Right ventricle myocardium superior (tissue), 1 donor: ENCODE data around the gene CAPN10. TPM values are rescaled to one million over a fixed set of nuclear protein-coding genes. Genes with fewer than 3 reads are reported as not detected.
"Not testable (repeated sequence)": the region's sequence is repeated elsewhere in the genome, so short reads cannot be mapped to it uniquely, and the experiment has no call there.

Experiments used
- ATAC-seq: fragments of 200-7000 bp; cut with Tn5 transposase; one replicate; pipeline ENCODE4 v1.9.1; 2020; ENCODE audit warnings: mild to moderate bottlenecking; ENCODE audit not compliant: poor library complexity
- DNase-seq: peaks from one replicate; pipeline ENCODE4 v3.0.0-alpha.2; 2020
- intact Hi-C: fragments of 100-400 bp; cut with DNase I; formaldehyde crosslinking; loops from one replicate; pipeline ENCODE4 v1.11.2; 2022
- long read RNA-seq: library from polyadenylated mRNA; unstranded; transcript quantifications from one replicate; pipeline ENCODE4 v2.0.0, GENCODE V29; 2021
- total RNA-seq: library from RNA; stranded (reverse); fragmentation: NEBNext Ultra II Directional; extraction: Animal tissue kit (Norgen Biotek cat#: 25700); gene quantifications from one replicate; pipeline ENCODE4 v1.2.1, GENCODE V29; 2021
- donor health status: DM: no; HTN: yes; CAD: no; lungs with severe emphysema.

The CAPN10 gene, protein sequence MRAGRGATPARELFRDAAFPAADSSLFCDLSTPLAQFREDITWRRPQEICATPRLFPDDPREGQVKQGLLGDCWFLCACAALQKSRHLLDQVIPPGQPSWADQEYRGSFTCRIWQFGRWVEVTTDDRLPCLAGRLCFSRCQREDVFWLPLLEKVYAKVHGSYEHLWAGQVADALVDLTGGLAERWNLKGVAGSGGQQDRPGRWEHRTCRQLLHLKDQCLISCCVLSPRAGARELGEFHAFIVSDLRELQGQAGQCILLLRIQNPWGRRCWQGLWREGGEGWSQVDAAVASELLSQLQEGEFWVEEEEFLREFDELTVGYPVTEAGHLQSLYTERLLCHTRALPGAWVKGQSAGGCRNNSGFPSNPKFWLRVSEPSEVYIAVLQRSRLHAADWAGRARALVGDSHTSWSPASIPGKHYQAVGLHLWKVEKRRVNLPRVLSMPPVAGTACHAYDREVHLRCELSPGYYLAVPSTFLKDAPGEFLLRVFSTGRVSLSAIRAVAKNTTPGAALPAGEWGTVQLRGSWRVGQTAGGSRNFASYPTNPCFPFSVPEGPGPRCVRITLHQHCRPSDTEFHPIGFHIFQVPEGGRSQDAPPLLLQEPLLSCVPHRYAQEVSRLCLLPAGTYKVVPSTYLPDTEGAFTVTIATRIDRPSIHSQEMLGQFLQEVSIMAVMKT
- total RNA-seq, result 49.7 TPM
- long read RNA-seq, transcript CAPN10-204 (10 exons, 1,999 nt), result minor isoform, 5 of 243 reads
- long read RNA-seq, transcript CAPN10-201 (12 exons, 2,453 nt), result minor isoform, 13 of 243 reads
- long read RNA-seq, transcript CAPN10-207 (12 exons, 2,644 nt), result major isoform, 122 of 243 reads
- long read RNA-seq, partial matches to known transcripts, result 45 of 243 reads
- long read RNA-seq, other reads (novel, unspliced or antisense), result 55 of 243 reads

DNA sequence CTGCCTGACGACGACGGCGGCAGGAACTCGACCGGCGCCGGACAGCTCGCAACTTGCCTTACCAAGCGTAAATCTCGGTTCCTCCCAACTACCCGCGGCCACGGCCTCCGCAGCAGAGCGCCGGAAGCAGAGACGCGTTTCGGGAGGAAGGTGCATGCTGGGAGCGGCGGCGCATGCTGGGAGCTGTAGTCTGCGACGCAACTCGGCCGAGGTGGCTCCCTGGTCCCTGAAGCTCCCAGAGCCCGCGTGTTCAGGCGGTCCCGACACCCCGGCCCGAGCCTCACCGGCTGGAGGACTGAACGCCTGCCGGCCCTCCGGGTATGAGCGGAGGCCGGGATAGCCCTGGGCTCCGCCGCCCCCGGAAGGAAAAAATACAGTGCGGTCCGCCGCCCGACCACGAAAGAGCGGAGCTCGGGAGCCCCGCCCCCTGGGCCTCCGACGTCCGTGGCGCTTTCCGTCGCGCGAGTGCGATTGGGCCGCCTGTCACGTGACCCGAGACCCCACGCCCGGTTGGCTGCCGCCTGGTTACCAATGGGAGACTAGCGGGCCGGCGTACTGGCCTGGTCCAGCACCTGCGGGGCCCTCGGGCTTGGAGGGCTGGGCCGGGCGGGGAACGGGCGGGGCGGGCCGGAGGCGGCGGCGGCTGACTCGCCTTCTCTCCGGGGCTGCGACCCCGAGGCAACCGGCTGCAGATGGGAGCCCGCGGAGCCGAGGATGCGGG is at the start of gene CAPN10:
TSS of gene CAPN10 (plus strand) at position 537 of the 721 bp plus-strand sequence. CDS start at position 715, 178 bp downstream.
- intact Hi-C loops, result no loop called here
- DNase-seq (peak; percentile 99), ATAC-seq (peak; percentile 97)

DNA sequence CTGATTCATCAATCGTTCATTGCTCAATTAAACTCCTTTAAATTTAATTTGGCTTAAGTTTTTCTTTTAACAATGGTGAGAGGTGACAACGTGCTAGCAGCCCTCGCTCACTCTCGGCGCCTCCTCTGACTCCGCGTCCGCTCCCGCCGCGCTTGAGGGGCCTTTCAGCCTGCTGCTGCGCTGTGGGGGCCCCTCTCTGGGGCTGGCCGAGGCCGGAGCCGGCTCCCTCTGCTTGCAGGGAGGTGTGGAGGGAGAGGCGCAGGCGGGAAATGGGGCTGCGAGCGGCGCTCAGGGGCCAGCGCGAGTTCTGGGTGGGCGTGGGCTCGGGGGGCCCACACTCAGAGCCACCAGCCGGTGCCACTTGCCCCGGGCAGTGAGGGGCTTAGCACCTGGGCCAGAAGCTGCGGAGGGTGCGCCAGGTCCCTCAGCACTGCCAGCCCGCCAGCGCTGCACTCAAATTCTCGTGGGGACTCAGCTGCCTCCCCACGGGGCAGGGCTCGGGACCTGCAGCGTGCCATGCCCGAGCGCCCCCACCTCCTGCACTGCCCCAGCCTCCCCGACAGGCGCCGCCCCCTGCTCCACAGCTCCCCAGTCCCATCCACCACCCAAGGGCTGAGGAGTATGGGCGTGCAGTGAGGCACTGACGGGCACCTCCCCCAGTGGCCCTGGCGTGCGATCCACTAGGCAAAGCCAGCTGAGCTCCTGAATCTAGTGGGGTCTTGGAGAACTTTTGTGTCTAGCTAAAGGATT is 48.3 kb upstream of the CAPN10 start:
- DNase-seq, result no peak
- intact Hi-C loops, result no loop called here
- ATAC-seq, result no peak

DNA sequence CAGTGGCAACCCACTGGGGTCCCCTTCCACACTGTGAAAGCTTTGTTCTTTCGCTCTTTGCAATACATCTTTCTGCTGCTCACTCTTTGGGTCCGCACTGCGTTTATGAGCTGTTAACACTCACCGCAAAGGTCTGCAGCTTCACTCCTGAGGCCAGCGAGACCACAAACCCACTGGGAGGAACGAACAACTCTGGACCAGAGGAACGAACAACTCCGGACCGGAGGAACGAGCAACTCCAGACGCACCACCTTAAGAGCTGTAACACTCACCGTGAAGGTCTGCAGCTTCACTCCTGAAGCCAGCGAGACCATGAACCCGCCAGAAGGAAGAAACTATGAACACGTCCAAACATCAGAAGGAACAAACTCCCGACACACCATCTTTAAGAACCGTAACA is 47.4 kb upstream of the CAPN10 start:
- ATAC-seq, intact Hi-C loops, DNase-seq: not testable (repeated sequence)

DNA sequence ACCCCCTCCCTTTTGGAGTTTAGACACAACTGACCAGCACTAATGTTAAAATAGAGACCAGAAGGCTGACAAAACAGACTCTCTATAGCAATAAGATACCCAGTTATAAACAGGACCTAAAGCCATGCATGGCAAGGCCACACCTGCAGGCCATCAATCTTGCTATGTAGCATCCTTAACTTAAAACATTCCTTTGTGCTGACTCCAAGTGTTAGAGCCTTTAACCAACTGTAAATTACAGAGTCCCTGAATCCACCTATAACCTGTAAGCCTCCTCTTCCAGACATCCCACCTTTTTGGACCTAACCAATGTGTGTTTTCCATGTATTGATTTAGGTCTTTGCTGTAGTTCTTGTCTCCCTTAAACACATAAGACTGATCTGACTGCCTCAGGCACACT is 46.6 kb upstream of the CAPN10 start:
- ATAC-seq (no peak), DNase-seq (no peak)
- intact Hi-C loops, result no loop called here

DNA sequence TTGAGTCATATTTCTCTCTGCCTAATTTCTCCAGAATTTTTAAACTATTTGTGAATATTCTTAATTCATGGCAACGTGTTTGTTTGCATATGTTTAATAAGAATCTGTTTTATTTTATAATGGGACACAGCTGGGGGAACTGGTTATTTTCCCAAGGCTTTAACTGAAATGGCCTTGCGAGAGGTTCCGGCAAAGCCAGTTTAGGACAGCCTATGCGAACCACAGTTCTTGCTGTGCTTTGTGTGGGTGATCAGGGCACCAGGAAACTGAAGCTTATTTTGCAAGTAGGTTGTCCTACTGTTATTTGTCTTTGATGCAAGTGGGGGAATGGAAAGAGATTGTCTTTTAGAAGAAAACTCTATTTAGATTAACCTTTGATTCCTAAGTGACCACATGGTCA is 35.2 kb upstream of the CAPN10 start:
- DNase-seq (no peak), ATAC-seq (no peak)
- intact Hi-C loops, result no loop called here

DNA sequence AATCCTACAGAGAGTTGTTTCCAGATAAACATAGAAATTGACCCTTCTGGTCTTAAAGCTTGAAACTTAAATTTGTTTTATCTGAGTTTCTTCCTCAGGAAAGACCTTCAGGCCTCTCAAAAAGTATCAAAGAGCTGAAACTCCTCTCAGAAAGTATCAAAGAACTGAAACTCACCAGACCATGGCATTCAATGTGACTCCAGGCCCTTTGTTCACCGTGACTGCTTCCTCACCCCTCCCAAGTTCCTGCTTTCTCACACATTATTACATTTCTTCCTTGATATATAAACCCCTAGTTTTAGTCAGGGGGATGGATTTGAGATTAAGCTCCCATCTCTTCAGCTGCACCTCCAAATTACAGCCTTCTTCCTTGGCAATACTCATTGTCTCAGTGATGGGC is 34.7 kb upstream of the CAPN10 start:
- no peak for DNase-seq
- ATAC-seq, result no peak
- intact Hi-C loops, result no loop called here

DNA sequence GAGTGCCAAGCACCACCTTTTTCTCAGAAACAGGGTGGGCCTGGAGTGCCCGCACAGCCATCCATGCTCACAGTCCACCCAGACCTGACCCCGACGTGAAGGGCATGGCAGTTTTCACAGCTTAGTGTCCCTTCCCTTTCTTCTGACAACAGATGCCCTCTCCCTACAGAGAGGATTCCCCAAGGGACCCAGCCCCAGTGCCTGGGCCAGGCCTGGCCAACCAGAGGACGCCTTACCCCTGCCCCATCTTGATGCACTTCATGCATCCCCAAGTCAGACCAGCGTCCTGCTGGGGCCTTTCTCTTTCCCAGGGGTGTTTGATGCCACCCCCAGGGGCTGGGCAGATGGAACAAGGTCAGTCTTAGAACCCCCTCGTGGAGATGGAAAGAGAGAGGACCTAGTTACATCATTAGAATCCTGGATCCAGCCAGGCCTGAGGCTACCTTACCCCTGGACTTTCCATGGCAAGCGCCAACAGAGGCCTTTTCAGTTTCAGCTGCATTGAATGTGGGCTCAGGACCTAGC is 32.5 kb upstream of the CAPN10 start:
- DNase-seq, result no peak
- no peak for ATAC-seq
- intact Hi-C loops, result no loop called here

DNA sequence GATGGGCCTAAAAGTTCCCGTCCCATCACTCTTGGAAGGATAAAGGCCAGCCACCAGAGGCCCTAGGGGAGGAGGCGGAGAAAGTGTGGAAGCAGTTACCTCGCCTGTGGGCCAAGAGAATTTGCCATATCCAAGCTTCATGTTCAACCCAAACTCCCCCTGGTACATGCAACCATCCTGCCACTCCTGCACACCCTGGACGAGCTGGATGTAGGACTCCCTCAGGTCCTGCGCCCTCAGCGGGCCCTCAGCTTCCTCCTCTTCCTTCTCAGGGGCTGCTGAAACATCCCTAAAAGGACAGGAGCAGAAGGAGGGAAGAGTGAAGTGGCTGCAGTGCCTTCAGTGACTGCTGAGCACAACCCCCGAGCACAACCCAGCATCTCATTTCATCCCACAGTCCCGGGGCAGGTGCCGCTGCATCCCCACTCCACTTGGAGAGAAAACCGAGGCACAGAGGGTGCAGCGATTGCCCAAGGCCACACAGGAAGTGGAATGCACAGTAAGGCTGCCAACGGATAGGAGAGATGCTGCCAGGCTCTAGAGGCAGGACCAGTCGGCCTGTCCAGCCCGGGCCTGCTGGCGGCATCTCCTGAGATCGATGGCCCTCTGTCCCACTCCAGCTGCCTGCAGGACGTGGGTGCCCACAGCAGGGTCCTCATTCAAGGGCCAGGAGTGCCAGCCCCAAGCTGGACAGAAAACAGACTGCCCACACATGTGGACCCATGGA is 31.6 kb upstream of the CAPN10 start:
- ATAC-seq (no peak), DNase-seq (no peak)
- intact Hi-C loops, result no loop called here

DNA sequence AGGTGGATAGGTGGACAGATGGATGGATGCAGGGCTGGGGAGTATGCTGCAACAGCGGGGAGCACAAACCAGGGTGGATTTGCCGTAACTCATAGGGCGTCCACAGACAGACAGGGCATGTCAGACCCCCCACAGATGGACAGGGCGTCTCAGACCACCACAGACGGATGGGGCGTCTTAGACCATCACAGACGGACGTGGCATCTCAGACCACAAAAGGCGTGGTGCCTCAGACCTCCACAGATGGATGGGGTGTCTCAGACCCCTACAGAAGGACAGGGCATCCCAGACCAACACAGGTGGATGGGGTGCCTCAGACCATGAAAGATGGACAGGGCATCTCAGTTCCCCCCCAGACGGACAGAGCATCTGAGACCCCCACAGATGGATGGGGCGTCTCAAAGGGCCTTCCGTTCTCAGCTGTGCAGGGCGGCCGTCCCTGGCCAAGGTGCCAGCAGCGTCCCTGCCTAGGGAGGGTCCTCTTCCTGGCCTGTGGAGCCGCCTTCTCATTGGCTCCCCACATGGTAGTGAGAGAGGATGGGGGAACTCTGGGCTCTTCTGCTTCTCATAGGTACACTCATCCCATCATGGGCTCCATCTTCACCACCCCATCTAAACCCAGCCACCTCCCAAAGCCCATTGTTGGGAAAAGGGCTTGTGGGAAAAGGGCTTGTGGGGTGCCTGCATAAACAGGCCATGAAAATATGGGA is 30.8 kb upstream of the CAPN10 start:
- no peak for ATAC-seq
- DNase-seq, result no peak
- intact Hi-C loops, result no loop called here

DNA sequence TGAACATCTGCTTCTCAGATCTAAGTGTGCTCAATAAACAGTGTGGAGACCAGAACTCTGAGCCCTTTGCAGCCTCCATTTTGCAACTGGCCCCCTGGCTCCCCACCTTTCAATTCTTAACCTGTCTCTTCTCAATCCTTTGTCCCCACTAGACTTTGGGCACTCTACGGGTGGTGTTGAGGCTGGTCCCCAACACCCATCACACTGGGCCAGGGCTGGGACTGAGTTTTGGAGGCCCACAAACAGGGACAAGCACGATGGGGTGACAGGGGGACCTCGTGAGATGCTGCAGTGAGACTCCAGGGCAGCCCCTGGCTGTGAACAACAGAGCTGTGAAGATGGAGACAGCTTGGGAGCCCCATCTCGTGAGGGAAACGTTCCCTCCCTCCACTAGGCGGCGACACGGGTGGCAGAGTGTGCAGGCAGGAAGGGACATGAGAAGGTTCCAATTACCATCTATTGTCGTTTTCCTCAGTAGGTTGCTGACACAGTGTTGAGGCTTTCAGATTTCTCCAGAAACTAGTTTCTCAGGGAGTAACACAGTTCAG is 29.9 kb upstream of the CAPN10 start:
- ATAC-seq (no peak), DNase-seq (no peak)
- intact Hi-C loops, result no loop called here

DNA sequence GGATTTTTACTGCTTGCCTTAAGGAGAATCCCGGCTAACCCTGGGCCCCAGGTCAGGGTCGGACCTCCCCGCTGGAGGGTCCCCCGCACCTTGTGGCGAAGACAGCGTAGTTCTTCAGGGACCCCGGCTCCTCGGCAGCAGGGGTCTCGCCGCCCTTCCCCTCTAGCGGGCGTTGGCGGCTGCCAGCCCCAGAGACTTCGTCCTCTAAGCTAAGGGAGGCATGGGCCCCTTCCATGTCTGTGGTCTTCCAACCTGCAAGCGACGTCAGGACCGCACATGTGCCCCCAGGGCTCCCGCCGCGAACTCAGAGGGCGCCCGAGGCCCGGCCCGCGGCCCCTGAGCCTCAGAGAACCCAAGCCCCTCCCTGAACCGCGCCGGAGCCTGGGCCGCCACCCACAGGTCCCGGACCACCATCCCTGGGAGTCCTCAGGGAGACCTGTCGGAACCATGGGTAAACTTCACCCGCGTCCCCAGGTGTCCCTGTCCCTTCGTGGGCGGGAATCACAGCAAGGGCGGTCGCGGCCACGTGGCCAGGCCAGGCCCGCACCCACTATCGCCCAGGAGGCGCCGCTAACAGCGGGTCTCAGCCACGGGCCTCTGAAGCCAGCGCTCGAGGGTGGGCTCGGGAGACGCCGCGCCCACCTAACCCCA is 29.3 kb upstream of the CAPN10 start:
- intact Hi-C loops, result no loop called here
- DNase-seq (no peak), ATAC-seq (no peak)

DNA sequence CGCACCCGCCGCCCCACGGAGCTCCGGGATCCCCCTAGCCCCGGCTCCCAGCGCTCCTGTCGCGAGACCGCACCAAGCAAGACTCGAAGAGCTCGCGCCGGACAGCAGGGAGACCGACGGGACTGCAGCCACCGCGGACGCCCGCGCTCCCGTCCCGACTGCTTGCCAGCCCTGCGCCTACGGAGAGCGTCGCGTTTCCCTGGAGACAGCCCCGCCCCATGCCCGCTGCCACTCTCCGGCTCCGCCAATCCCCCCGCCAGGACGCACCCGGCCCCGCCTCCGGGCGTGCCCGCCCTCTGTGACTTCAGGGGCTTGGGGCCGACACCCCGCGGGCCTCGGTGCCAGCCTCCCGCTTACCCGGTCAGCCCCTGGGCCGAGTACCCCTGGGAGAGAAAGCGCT is 28.7 kb upstream of the CAPN10 start, which contains the start of gene ANKMY1:
TSS of gene ANKMY1 (minus strand) at position 181 of the 400 bp plus-strand sequence. CDS start 653 bp downstream, outside the sequence.
- intact Hi-C loops, result no loop called here
- ATAC-seq, result peak; percentile 9
- DNase-seq, result peak; percentile 79

DNA sequence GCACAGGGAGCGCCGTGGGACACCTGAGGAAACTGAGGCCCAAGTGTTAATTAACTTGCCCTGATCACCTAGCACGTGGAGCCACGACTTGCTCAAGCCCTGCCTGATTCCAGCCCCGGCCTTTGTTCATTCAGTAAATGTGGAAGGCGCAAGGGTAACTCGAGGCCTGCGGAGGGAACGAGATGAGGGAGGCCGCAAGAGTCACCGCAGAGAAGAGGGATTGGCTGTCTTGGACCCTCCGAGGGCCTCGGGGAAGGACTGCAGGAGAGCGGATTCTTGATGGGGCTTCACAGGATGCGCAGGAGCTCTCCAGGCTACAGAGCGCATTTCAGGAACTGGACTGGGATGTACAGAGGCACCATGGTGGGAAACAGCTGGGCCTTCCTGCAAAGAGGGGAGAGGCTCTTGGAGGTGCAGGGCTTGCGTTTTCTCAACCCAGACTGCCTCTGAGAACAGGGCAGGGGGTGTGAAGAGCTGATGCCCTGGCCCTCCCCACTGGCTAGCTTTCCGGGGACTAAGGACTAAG is 28.2 kb upstream of the CAPN10 start:
- DNase-seq, result no peak
- intact Hi-C loops, result no loop called here

DNA sequence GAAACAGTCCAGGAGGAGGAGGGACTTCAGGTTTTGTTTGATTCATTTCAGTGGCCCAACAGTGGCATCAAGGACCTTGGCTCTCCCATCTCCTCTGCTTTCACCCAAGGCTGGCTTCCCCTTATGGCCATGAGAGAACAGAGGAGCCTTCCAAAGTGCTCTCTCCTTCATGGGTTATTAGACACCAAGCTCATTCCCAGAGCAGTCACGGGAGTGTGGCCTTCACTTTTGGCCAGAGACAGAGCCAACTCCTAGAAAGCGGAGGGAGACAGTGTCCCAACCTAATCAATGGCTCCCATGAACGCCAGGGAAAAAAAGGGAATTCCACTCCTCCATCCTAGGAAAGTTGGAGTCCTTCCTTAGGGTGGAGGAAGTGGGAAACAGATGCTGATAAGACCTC is 27.2 kb upstream of the CAPN10 start:
- DNase-seq, result no peak
- no peak for ATAC-seq
- intact Hi-C loops, result no loop called here

More for the DNA sequence above, 28.2 kb upstream of the CAPN10 start:
- no peak for ATAC-seq

DNA sequence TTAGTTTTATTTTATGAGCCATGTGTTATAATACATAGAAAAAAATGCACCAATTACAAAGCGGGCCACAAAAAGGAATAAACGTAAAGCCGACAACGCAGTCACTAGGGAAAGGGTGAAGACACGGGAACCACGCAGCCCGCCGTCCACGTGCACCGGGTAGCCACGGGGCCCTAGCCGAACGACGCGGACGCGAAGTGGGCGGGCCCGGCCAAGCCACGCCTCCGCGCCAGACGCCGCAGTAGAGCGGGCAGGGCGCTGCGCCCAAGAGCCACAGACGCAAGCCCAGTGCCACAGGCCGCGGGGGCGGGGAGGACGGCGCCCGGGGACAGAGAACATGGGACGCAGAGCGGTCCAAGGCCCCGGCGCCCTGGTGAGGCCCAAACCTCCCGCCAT is 26.5 kb upstream of the CAPN10 start, which contains the start of gene DUSP28:
TSS of gene DUSP28 (plus strand) at position 274 of the 396 bp plus-strand sequence. CDS start 328 bp downstream, outside the sequence.
- intact Hi-C loops, result no loop called here
- ATAC-seq (peak; percentile 87), DNase-seq (peak; percentile 96)
